Middle frontal gyrus (tissue), 1 donor: ENCODE measurements around the gene TXNDC2.
"Not testable (repeated sequence)": the region's sequence is repeated elsewhere in the genome, so short reads cannot be mapped to it uniquely, and the experiment has no call there.

Source experiments
- DNase-seq: peaks from one replicate; pipeline ENCODE4 v3.0.0-alpha.2; 2015; ENCODE audit warnings: low spot score; ENCODE audit errors: extremely low spot score

The TXNDC2 gene

GRCh38 chr18:9912285-9912684 lies 26.5 kb downstream of the TXNDC2 start:
- DNase-seq, result not testable (repeated sequence)

- no peak for DNase-seq
These were observed 27.4 kb downstream of the TXNDC2 start for GRCh38 chr18:9913151-9913525.

- DNase-seq, result peak; percentile 94
These were observed 28.0 kb downstream of the TXNDC2 start, which contains the start of gene VAPA for GRCh38 chr18:9913526-9914333. VAPA (plus strand) TSS chr18:9914016; CDS start chr18:9914257, 241 bp downstream.

- DNase-seq, result no peak
These were observed 28.5 kb downstream of the TXNDC2 start for GRCh38 chr18:9914334-9914583.

GRCh38 chr18:9914584-9915290 lies 29.0 kb downstream of the TXNDC2 start:
- no peak for DNase-seq

GRCh38 chr18:9915291-9916076 lies 29.7 kb downstream of the TXNDC2 start:
- DNase-seq, result no peak

GRCh38 chr18:9916077-9916639 lies 30.4 kb downstream of the TXNDC2 start:
- no peak for DNase-seq

GRCh38 chr18:9916808-9917207 lies 31.0 kb downstream of the TXNDC2 start:
- DNase-seq, result no peak

- no peak for DNase-seq
These were observed 32.4 kb downstream of the TXNDC2 start for GRCh38 chr18:9918016-9918680.

- no peak for DNase-seq
These were observed 33.9 kb downstream of the TXNDC2 start for GRCh38 chr18:9919564-9920232.

GRCh38 chr18:9922592-9923311 lies 37.0 kb downstream of the TXNDC2 start:
- no peak for DNase-seq

GRCh38 chr18:9924371-9924943 lies 38.7 kb downstream of the TXNDC2 start:
- DNase-seq, result no peak

GRCh38 chr18:9925369-9925768 lies 39.6 kb downstream of the TXNDC2 start:
- no peak for DNase-seq

- no peak for DNase-seq
These were observed 40.0 kb downstream of the TXNDC2 start for GRCh38 chr18:9925795-9926194.

GRCh38 chr18:9926223-9926894 lies 40.6 kb downstream of the TXNDC2 start:
- DNase-seq, result no peak

- DNase-seq, result no peak
These were observed 41.2 kb downstream of the TXNDC2 start for GRCh38 chr18:9926977-9927376.

GRCh38 chr18:9927392-9928063 lies 41.8 kb downstream of the TXNDC2 start:
- DNase-seq, result no peak

- no peak for DNase-seq
These were observed 43.0 kb downstream of the TXNDC2 start for GRCh38 chr18:9928646-9929259.
